Choroid plexus epithelial cell (primary cell): ENCODE results near the gene CEP89.
"Not testable (repeated sequence)": the region's sequence is repeated elsewhere in the genome, so short reads cannot be mapped to it uniquely, and the experiment has no call there.

Experiments used
- DNase-seq: peaks from one replicate; pipeline ENCODE4 v3.0.0-alpha.2; 2010; ENCODE audit warnings: low read depth
- H3K4me3 ChIP-seq: 2 replicates; pipeline ENCODE4 v1.5.1; 2011; ENCODE audit warnings: low read depth, mild to moderate bottlenecking, control low read depth, low read length, moderate library complexity
- TF ChIP-seq, protein P1 (sequence below): conservative IDR thresholded peaks from 2 replicates; pipeline ENCODE4 v1.5.1; 2011; ENCODE audit warnings: low read depth, mild to moderate bottlenecking, control low read depth, inconsistent platforms, low read length, moderate library complexity

CEP89 gene

DNA sequence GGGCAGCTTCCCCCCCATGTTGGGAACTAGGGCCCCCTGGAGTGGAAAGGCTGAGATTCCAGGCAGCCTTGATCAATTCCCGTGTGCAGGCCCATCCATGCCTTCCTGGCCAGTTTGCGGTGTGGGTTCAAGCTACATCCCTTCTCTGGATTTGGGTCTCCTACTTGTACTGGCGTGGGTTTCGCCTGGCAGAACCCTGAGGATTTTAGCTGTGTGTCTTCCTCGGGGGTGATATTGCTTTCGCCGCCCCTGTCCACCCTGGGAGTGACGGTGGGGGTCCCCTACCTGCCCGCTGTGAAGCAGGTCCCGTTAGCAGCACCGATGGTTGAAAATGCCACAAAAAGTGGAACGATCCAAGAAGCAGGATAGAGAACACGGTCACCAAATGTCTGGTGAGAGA is 113.6 kb downstream of the CEP89 start:
- no peak for DNase-seq
- TF ChIP-seq, protein P1, sequence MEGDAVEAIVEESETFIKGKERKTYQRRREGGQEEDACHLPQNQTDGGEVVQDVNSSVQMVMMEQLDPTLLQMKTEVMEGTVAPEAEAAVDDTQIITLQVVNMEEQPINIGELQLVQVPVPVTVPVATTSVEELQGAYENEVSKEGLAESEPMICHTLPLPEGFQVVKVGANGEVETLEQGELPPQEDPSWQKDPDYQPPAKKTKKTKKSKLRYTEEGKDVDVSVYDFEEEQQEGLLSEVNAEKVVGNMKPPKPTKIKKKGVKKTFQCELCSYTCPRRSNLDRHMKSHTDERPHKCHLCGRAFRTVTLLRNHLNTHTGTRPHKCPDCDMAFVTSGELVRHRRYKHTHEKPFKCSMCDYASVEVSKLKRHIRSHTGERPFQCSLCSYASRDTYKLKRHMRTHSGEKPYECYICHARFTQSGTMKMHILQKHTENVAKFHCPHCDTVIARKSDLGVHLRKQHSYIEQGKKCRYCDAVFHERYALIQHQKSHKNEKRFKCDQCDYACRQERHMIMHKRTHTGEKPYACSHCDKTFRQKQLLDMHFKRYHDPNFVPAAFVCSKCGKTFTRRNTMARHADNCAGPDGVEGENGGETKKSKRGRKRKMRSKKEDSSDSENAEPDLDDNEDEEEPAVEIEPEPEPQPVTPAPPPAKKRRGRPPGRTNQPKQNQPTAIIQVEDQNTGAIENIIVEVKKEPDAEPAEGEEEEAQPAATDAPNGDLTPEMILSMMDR, result no peak

DNA sequence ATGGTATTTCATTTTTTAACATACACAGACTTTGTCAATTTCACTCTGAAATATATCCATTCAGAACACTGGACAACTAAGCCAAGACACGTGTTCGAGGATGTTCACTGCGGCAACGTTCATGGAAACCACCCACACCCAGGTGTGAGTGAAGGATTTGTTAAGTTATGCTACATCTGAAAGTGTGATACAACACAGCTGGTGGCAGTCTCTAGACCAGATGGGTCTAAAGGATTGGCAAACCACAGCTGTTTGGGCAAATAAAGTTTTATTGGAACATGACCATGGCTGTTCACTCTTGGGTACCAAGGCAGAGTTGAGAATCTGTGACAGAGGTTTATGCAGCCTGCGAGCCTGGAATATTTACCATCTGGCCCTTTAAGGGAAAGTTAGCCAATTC is 114.2 kb downstream of the CEP89 start:
- no peak overlapping the region for H3K4me3 ChIP-seq
- TF ChIP-seq, protein P1, result no peak
- no peak for DNase-seq

More for the DNA sequence above, 113.6 kb downstream of the CEP89 start:
- H3K4me3 ChIP-seq, result no peak overlapping the region

DNA sequence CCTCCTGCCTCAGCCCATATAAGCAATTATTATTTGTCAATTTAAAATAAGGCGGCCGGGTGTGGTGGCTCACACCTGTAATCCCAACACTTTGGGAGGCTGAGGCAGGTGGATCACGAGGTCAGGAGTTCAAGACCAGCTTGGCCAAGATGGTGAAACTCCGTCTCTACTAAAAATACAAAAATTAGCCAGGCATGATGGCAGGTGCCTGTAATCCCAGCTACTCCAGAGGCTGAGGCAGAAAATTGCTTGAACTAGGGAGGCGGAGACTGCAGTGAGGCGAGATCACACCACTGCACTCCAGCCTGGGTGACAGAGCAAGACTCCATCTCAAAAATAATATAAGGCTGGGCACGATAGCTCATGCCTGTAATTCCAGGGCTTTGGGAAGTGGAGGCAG is 114.9 kb downstream of the CEP89 start:
- H3K4me3 ChIP-seq, DNase-seq: not testable (repeated sequence)

DNA sequence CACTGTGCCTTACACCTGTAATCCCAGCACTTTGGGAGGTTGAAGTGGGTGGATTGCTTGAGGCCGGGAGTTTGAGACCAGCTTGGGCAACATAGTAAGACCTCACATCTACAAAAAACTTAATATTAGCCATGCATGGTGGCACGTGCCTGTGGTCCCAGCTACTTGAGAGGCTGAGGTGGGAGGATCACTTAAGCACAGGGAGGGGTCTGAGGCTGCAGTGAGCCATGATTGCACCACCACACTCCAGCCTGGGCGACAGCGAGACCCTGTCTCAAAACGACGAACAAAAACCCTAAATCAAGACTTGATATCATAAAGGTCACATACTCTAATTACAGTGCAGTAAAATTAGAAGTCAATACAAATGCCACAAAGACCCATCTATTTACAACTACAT is 119.5 kb downstream of the CEP89 start:
- no peak for DNase-seq
- no peak overlapping the region for H3K4me3 ChIP-seq
- TF ChIP-seq, protein P1, result no peak

DNA sequence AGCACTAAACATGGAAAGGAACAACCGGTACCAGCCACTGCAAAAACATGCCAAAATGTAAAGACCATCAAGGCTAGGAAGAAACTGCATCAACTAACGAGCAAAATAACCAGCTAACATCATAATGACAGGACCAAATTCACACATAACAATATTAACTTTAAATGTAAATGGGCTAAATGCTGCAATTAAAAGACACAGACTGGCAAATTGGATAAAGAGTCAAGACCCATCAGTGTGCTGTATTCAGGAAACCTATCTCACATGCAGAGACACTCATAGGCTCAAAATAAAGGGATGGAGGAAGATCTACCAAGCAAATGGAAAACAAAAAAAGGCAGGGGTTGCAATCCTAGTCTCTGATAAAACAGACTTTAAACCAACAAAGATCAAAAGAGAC is 123.7 kb downstream of the CEP89 start:
- H3K4me3 ChIP-seq, DNase-seq: not testable (repeated sequence)

DNA sequence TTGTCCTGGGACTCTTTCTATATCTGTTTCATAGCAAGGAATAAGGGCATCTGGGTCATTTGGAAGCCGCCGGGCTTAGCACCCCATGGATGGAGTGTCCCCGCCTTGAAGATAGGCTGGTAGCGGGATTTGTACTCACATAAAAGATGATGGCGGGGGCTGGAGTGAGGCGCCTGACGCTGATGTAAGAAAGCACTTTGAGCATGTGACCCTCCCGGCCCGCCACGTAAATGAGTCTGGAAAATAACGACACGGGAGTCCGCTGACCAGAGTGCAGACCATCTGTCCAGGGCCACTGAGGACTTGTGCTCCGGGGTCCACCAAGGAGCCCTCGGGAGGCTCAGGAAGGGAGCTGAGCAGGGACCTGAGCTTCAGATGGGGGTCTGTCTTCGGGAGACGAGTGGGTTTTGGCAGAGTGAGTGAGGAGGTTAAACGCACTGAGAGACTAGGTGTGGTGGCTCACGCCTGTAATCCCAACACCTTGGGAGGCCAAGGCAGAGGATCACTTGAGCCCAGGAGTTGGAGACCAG is 128.0 kb downstream of the CEP89 start:
- no peak overlapping the region for H3K4me3 ChIP-seq
- TF ChIP-seq, protein P1, result no peak
- no peak for DNase-seq

DNA sequence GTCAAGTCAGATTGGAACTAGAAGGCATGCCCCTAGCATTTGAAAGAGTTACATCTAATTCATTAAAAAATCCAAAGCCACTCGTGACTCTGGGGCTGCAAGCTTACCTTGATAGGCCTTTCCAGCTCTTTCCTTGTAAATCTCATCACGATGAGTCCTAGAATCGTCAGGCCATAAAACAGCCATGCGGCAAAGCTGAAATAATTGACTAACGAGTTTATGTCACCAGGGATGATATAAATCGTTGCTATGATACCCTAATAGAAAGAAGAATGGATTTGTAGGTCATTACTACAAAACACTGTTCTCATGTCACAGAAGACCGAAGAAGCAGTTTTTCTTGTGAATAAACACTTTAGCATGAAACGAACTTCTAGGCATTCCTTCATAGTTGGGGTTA is 129.7 kb downstream of the CEP89 start:
- DNase-seq, result no peak
- no peak overlapping the region for H3K4me3 ChIP-seq
- TF ChIP-seq, protein P1, result no peak

DNA sequence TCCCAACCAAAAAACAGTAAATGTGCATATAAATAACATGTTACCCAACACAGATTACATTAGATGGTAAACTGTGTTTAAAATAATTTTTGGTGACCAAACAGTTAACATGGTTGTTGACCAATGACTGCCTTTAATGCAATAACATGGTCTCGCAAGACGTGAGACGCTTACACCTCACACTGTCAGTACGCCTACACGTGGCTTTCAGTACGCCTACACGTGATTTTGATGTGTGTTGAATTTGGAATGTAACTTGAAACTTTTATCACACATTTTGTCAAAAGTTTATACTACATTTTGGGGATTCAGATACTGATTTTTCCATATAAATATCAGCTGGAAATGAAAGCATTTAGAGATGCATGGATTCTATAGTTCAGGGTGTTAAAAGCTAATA is 134.2 kb downstream of the CEP89 start:
- no peak for DNase-seq
- H3K4me3 ChIP-seq, result no peak overlapping the region
- TF ChIP-seq, protein P1, result no peak

DNA sequence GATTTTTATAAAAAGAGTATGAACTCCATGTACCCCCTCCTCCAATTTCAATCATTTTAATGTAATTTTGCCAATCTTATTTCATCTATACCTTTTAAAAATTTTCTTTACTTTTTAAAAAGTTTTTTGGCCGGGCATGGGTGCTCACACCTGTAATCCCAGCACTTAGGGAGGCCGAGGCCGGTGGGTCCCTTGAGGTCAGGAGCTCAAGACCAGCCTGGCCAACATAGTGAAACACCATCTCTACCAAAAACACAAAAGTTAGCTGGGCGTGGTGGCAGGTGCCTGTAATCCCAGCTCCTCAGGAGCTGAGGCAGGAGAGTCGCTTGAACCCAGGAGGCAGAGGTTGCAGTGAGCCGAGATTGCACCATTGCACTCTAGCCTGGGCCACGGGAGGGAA is 138.4 kb downstream of the CEP89 start:
- H3K4me3 ChIP-seq, DNase-seq: not testable (repeated sequence)

DNA sequence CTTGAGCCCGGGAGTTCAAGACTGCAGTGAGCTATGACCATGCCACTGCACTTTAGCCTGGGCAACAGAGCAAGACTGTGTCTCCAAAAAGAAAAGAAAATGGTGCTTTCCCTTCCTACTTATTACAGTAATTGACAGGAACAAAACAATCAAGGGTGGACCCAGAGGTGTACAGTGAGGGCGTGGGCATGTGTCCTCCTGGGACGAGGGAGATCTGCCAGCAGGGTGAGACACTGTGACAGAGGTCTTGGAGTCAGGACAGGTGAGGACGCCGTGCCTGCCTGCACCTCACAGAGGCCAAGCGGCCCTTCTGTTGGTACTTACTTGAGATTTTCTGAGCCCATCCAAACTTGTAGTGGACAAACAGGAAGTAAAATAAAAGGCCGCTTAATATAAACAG is 138.9 kb downstream of the CEP89 start:
- DNase-seq, H3K4me3 ChIP-seq: not testable (repeated sequence)

DNA sequence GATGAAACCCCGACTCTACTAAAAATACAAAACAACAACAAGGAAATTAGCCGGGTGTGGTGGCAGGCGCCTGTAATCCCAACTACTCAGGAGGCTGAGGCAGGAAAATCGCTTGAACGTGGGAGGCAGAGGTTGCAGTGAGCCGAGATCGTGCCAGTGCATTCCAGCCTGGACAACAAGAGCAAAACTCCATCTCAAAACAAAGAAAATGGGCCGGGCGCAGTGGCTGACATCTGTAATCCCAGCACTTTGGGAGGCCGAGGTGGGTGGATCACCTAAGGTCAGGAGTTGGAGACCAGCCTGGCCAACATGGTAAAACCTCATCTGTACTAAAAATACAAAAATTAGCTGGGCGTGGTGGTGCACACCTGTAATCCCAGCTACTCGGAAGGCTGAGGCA is 139.7 kb downstream of the CEP89 start:
- not testable (repeated sequence) for DNase-seq, H3K4me3 ChIP-seq
